ENCODE results near the gene PACRG.

PACRG gene

GRCh38 chr6:163349696-163350095 lies 621.9 kb downstream of the PACRG start:
- FAIRE-seq (no peak), DNase-seq (ENCODE audit: insufficient read length) (no peak)
- TF ChIP-seq POLR2A (IDR thresholded peaks at IDR 0.05; ENCODE audit: low read depth, low read length), result no peak

- FAIRE-seq, result no peak
- no peak for TF ChIP-seq TAF1 (IDR thresholded peaks at IDR 0.05; ENCODE audit: borderline replicate concordance, low read depth, low read length)
- no peak for TF ChIP-seq POLR2AphosphoS5 (IDR thresholded peaks at IDR 0.05; ENCODE audit: low read depth, low read length)
- no peak for TF ChIP-seq POLR2A (IDR thresholded peaks at IDR 0.05; ENCODE audit: low read depth, low read length)
- no peak for DNase-seq (ENCODE audit: insufficient read length)
Observed at GRCh38 chr6:163351013-163351412, 623.2 kb downstream of the PACRG start.

- no peak for FAIRE-seq
- DNase-seq (ENCODE audit: insufficient read length), result no peak
- TF ChIP-seq TAF1 (IDR thresholded peaks at IDR 0.05; ENCODE audit: borderline replicate concordance, low read depth, low read length) (no peak), POLR2A (IDR thresholded peaks at IDR 0.05; ENCODE audit: low read depth, low read length) (no peak), POLR2AphosphoS5 (IDR thresholded peaks at IDR 0.05; ENCODE audit: low read depth, low read length) (no peak)
Observed at GRCh38 chr6:163352011-163352685, 624.4 kb downstream of the PACRG start.

- TF ChIP-seq POLR2AphosphoS5 (IDR thresholded peaks at IDR 0.05; ENCODE audit: low read depth, low read length) (no peak), TAF1 (IDR thresholded peaks at IDR 0.05; ENCODE audit: borderline replicate concordance, low read depth, low read length) (no peak), POLR2A (IDR thresholded peaks at IDR 0.05; ENCODE audit: low read depth, low read length) (no peak)
- no peak for DNase-seq (ENCODE audit: insufficient read length)
- no peak for FAIRE-seq
Observed at GRCh38 chr6:163352966-163353365, 625.2 kb downstream of the PACRG start.

- no peak for DNase-seq (ENCODE audit: insufficient read length)
- TF ChIP-seq POLR2AphosphoS5 (IDR thresholded peaks at IDR 0.05; ENCODE audit: low read depth, low read length), result no peak
- TF ChIP-seq POLR2A (IDR thresholded peaks at IDR 0.05; ENCODE audit: low read depth, low read length), result no peak
- no peak for TF ChIP-seq TAF1 (IDR thresholded peaks at IDR 0.05; ENCODE audit: borderline replicate concordance, low read depth, low read length)
- FAIRE-seq, result no peak
Observed at GRCh38 chr6:163354085-163354484, 626.3 kb downstream of the PACRG start.

- no peak for DNase-seq (ENCODE audit: insufficient read length)
- TF ChIP-seq POLR2AphosphoS5 (IDR thresholded peaks at IDR 0.05; ENCODE audit: low read depth, low read length), result no peak
- no peak for TF ChIP-seq POLR2A (IDR thresholded peaks at IDR 0.05; ENCODE audit: low read depth, low read length)
- no peak for TF ChIP-seq TAF1 (IDR thresholded peaks at IDR 0.05; ENCODE audit: borderline replicate concordance, low read depth, low read length)
- FAIRE-seq, result no peak
Observed at GRCh38 chr6:163354761-163355425, 627.1 kb downstream of the PACRG start.

GRCh38 chr6:163355426-163355991 lies 627.7 kb downstream of the PACRG start:
- DNase-seq (ENCODE audit: insufficient read length) (no peak), FAIRE-seq (no peak)
- TF ChIP-seq TAF1 (IDR thresholded peaks at IDR 0.05; ENCODE audit: borderline replicate concordance, low read depth, low read length), result no peak
- no peak for TF ChIP-seq POLR2A (IDR thresholded peaks at IDR 0.05; ENCODE audit: low read depth, low read length)
- no peak for TF ChIP-seq POLR2AphosphoS5 (IDR thresholded peaks at IDR 0.05; ENCODE audit: low read depth, low read length)

- TF ChIP-seq POLR2AphosphoS5 (IDR thresholded peaks at IDR 0.05; ENCODE audit: low read depth, low read length) (no peak), POLR2A (IDR thresholded peaks at IDR 0.05; ENCODE audit: low read depth, low read length) (no peak), TAF1 (IDR thresholded peaks at IDR 0.05; ENCODE audit: borderline replicate concordance, low read depth, low read length) (no peak)
- no peak for DNase-seq (ENCODE audit: insufficient read length)
- no peak for FAIRE-seq
Observed at GRCh38 chr6:163356324-163356723, 628.5 kb downstream of the PACRG start.

GRCh38 chr6:163356743-163357142 lies 629.0 kb downstream of the PACRG start:
- no peak for DNase-seq (ENCODE audit: insufficient read length)
- no peak for FAIRE-seq
- no peak for TF ChIP-seq POLR2AphosphoS5 (IDR thresholded peaks at IDR 0.05; ENCODE audit: low read depth, low read length)
- no peak for TF ChIP-seq POLR2A (IDR thresholded peaks at IDR 0.05; ENCODE audit: low read depth, low read length)
- no peak for TF ChIP-seq TAF1 (IDR thresholded peaks at IDR 0.05; ENCODE audit: borderline replicate concordance, low read depth, low read length)

GRCh38 chr6:163364641-163365040 lies 636.9 kb downstream of the PACRG start:
- DNase-seq (ENCODE audit: insufficient read length) (no peak), FAIRE-seq (no peak)
- TF ChIP-seq TAF1 (IDR thresholded peaks at IDR 0.05; ENCODE audit: borderline replicate concordance, low read depth, low read length) (no peak), POLR2A (IDR thresholded peaks at IDR 0.05; ENCODE audit: low read depth, low read length) (no peak), POLR2AphosphoS5 (IDR thresholded peaks at IDR 0.05; ENCODE audit: low read depth, low read length) (no peak)

Data from GM12892 (cell line).